ENCODE measurements around the gene IL13. TPM values are rescaled to one million over a fixed set of nuclear protein-coding genes. Genes with fewer than 3 reads are reported as not detected.

Gene IL13
- total RNA-seq, 1 experiment from 2014 or later, result not detected

- no peak for TF ChIP-seq ARID4B (CRISPR knock-in tag; IDR thresholded peaks at IDR 0.05; ENCODE audit: borderline replicate concordance)
Observed at GRCh38 chr5:132689513-132689912, 31.5 kb downstream of the IL13 start (continued).

GRCh38 chr5:132690156-132690555 lies 32.2 kb downstream of the IL13 start:
- H3K27me3 Mint-ChIP-seq (ENCODE audit: low read depth), result no peaks in the 10 kb centered on the region
- H3K4me3 Mint-ChIP-seq, result no peak overlapping the region
- POLR2A ChIA-PET, result no interaction called here
- peaks cover 3% of the 10 kb centered on the region; the same call in 1 of the 2 replicates for H3K9me3 Mint-ChIP-seq
- H3K27ac Mint-ChIP-seq, result no peak overlapping the region
- TF ChIP-seq IRF1 (CRISPR knock-in tag; IDR thresholded peaks at IDR 0.05), result no peak
- no peak for TF ChIP-seq NR2C2 (CRISPR knock-in tag; IDR thresholded peaks at IDR 0.05)
- no peak for TF ChIP-seq FOXP4 (CRISPR knock-in tag; IDR thresholded peaks at IDR 0.05)
- no peak for TF ChIP-seq NR1H2 (CRISPR knock-in tag; IDR thresholded peaks at IDR 0.05)
- TF ChIP-seq NFE2L1 (CRISPR knock-in tag; IDR thresholded peaks at IDR 0.05), result no peak
- no peak for TF ChIP-seq PREB (CRISPR knock-in tag; IDR thresholded peaks at IDR 0.05; ENCODE audit: borderline replicate concordance)
- no peak for TF ChIP-seq ZNF281 (CRISPR knock-in tag; IDR thresholded peaks at IDR 0.05)
- TF ChIP-seq HMGXB4 (CRISPR knock-in tag; IDR thresholded peaks at IDR 0.05), result no peak
- TF ChIP-seq ZMAT4 (CRISPR knock-in tag; IDR thresholded peaks at IDR 0.05), result no peak
- TF ChIP-seq ELF4 (CRISPR knock-in tag; IDR thresholded peaks at IDR 0.05; ENCODE audit: low read depth), result no peak
- TF ChIP-seq ZNF423 (CRISPR knock-in tag; IDR thresholded peaks at IDR 0.05), result no peak
- TF ChIP-seq ZNF263 (CRISPR knock-in tag; IDR thresholded peaks at IDR 0.05; ENCODE audit: low read depth), result no peak
- no peak for TF ChIP-seq NFATC4 (CRISPR knock-in tag; IDR thresholded peaks at IDR 0.05)
- no peak for TF ChIP-seq NR3C1 (CRISPR knock-in tag; conservative IDR thresholded peaks at IDR 0.05; ENCODE audit: low read depth)
- TF ChIP-seq E2F4 (CRISPR knock-in tag; IDR thresholded peaks at IDR 0.05; ENCODE audit: borderline replicate concordance, low read depth), result no peak
- CTCF ChIA-PET, result interaction anchor here (1.6 kb wide), 1 partner anchor 13 kb away, joined by 7 read pairs; no protein-coding TSS in a partner anchor
- DNase-seq (ENCODE audit: low spot score) (no peak), ATAC-seq (no peak)
- no peaks in the 10 kb centered on the region for H3K4me1 Mint-ChIP-seq
- H3K36me3 Mint-ChIP-seq, result no peaks in the 10 kb centered on the region

All from WTC11 (cell line).